Hepatocyte (in vitro differentiated cells): ENCODE measurements around the gene MAD1L1.

ENCODE experiments used
- EZH2 ChIP-seq: fragments of 200-600 bp; sonication (generic); IDR thresholded peaks from 2 replicates; pipeline ENCODE4 v1.6.1; 2016; ENCODE audit warnings: antibody characterized with exemption, mild to moderate bottlenecking, borderline replicate concordance
- EZH2phosphoT487 ChIP-seq: fragments of 200-600 bp; sonication (generic); IDR thresholded peaks from one replicate; pipeline ENCODE4 v1.6.1; 2018; ENCODE audit warnings: antibody characterized with exemption, mild to moderate bottlenecking, low read depth, moderate library complexity; ENCODE audit not compliant: unreplicated experiment, severe bottlenecking
- TF ChIP-seq, protein P1 (sequence below): fragments of 200-600 bp; sonication (generic); IDR thresholded peaks from 2 replicates; pipeline ENCODE4 v1.5.1; 2016; ENCODE audit warnings: antibody characterized with exemption, mild to moderate bottlenecking; ENCODE audit not compliant: poor library complexity

DNA sequence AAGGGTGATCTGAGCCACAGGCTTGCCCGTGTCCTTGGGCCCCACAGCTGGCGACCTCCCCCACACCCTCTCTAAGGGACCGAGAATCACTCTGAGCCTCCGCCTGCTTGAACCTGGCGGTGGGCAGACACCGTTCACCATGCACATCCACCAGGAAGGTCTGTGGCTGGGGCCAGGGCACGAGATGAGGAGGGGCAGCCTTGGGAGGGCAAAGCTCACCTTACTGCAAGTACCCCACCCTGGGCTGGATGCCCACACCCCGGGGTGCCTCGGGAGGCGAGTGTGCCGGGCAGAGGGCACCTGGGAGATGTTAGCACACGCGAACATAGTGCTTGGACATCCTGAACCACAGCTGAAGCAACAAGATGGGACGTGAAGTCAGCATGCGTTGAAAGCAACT is 350.8 kb downstream of the MAD1L1 start:
- TF ChIP-seq, protein P1, sequence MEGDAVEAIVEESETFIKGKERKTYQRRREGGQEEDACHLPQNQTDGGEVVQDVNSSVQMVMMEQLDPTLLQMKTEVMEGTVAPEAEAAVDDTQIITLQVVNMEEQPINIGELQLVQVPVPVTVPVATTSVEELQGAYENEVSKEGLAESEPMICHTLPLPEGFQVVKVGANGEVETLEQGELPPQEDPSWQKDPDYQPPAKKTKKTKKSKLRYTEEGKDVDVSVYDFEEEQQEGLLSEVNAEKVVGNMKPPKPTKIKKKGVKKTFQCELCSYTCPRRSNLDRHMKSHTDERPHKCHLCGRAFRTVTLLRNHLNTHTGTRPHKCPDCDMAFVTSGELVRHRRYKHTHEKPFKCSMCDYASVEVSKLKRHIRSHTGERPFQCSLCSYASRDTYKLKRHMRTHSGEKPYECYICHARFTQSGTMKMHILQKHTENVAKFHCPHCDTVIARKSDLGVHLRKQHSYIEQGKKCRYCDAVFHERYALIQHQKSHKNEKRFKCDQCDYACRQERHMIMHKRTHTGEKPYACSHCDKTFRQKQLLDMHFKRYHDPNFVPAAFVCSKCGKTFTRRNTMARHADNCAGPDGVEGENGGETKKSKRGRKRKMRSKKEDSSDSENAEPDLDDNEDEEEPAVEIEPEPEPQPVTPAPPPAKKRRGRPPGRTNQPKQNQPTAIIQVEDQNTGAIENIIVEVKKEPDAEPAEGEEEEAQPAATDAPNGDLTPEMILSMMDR = no peak
- TF ChIP-seq EZH2phosphoT487 (no peak), EZH2 (no peak)
